ENCODE data around the gene SOWAHB. TPM values are rescaled to one million over a fixed set of nuclear protein-coding genes. Genes with fewer than 3 reads are reported as not detected.
"Not testable (repeated sequence)": the region's sequence is repeated elsewhere in the genome, so short reads cannot be mapped to it uniquely, and the experiment has no call there.

The SOWAHB gene
- total and polyA plus RNA-seq, 2 donors from 2014 or later = 3.3 to 5.0 TPM

- no peaks in the 10 kb centered on the region for H3K36me3 ChIP-seq (ENCODE audit: control insufficient read depth in 2 of 3, insufficient read depth in 3 of 3, low read length in 3 of 3)
- no peak overlapping the region for H3K27ac ChIP-seq (ENCODE audit: low read depth in 2 of 2, low read length in 2 of 2)
- H3K4me1 ChIP-seq (ENCODE audit: control insufficient read depth in 2 of 3, insufficient read depth in 2 of 3, low read depth in 1 of 3, low read length in 3 of 3) = no peaks in the 10 kb centered on the region
- no peak for FAIRE-seq
- TF ChIP-seq, protein P1, sequence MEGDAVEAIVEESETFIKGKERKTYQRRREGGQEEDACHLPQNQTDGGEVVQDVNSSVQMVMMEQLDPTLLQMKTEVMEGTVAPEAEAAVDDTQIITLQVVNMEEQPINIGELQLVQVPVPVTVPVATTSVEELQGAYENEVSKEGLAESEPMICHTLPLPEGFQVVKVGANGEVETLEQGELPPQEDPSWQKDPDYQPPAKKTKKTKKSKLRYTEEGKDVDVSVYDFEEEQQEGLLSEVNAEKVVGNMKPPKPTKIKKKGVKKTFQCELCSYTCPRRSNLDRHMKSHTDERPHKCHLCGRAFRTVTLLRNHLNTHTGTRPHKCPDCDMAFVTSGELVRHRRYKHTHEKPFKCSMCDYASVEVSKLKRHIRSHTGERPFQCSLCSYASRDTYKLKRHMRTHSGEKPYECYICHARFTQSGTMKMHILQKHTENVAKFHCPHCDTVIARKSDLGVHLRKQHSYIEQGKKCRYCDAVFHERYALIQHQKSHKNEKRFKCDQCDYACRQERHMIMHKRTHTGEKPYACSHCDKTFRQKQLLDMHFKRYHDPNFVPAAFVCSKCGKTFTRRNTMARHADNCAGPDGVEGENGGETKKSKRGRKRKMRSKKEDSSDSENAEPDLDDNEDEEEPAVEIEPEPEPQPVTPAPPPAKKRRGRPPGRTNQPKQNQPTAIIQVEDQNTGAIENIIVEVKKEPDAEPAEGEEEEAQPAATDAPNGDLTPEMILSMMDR (IDR thresholded peaks at IDR 0.05; ENCODE audit: borderline replicate concordance, extremely low read depth, insufficient read depth) = no peak
- H3K27me3 ChIP-seq (ENCODE audit: control insufficient read depth, insufficient read depth, low read length) = no peaks in the 10 kb centered on the region
- H3K4me3 ChIP-seq (ENCODE audit: low read length in 3 of 3) = no peak overlapping the region
- H3K9me3 ChIP-seq (ENCODE audit: control insufficient read depth in 2 of 3, insufficient read depth in 1 of 3, low read length in 3 of 3) = no peaks in the 10 kb centered on the region
- no peak for DNase-seq
- intact Hi-C loops (cut with DNase I) = no loop called here
- no peak overlapping the region for H3K9ac ChIP-seq (ENCODE audit: low read length in 3 of 3)
These were observed 14.8 kb downstream of the SOWAHB start for GRCh38 chr4:76883147-76883546.

- no peak overlapping the region for H3K4me3 ChIP-seq (ENCODE audit: low read length in 3 of 3)
- FAIRE-seq (no peak), DNase-seq (no peak)
- no peak overlapping the region for H3K27ac ChIP-seq (ENCODE audit: low read depth in 2 of 2, low read length in 2 of 2)
- H3K9ac ChIP-seq (ENCODE audit: low read length in 3 of 3) = no peak overlapping the region
- H3K4me1 ChIP-seq (ENCODE audit: control insufficient read depth in 2 of 3, insufficient read depth in 2 of 3, low read depth in 1 of 3, low read length in 3 of 3) = no peaks in the 10 kb centered on the region
- TF ChIP-seq, protein P1 (IDR thresholded peaks at IDR 0.05; ENCODE audit: borderline replicate concordance, extremely low read depth, insufficient read depth) = no peak
- H3K36me3 ChIP-seq (ENCODE audit: control insufficient read depth in 2 of 3, insufficient read depth in 3 of 3, low read length in 3 of 3) = no peaks in the 10 kb centered on the region
- no peaks in the 10 kb centered on the region for H3K27me3 ChIP-seq (ENCODE audit: control insufficient read depth, insufficient read depth, low read length)
- no peaks in the 10 kb centered on the region for H3K9me3 ChIP-seq (ENCODE audit: control insufficient read depth in 2 of 3, insufficient read depth in 1 of 3, low read length in 3 of 3)
- intact Hi-C loops (cut with DNase I) = no loop called here
These were observed 15.3 kb downstream of the SOWAHB start for GRCh38 chr4:76882630-76883029.

DNA sequence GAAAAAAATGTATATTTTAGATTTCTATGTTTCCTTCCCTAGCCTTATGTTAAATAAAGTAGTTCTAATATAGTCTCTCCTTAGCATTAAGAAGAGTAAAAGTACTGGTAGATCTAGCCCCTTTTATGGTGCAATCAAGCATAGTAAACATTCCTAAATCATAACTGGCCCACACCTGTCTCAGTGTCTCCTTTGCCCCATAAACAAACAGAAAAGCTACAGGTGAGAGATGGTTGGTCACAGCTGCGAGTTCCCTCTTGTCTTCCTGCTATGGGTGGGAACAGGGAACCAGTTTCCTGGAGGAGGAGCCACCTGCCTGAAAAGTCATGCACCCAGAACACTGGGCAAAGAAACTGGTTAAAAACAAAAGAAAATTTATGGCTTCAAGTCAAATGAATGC, 16.6 kb downstream of the SOWAHB start:
- no peak overlapping the region for H3K27ac ChIP-seq (ENCODE audit: low read depth in 2 of 2, low read length in 2 of 2)
- H3K4me1 ChIP-seq (ENCODE audit: control insufficient read depth in 2 of 3, insufficient read depth in 2 of 3, low read depth in 1 of 3, low read length in 3 of 3) = no peaks in the 10 kb centered on the region
- DNase-seq (no peak), FAIRE-seq (no peak)
- H3K27me3 ChIP-seq (ENCODE audit: control insufficient read depth, insufficient read depth, low read length) = no peaks in the 10 kb centered on the region
- TF ChIP-seq, protein P1 (IDR thresholded peaks at IDR 0.05; ENCODE audit: borderline replicate concordance, extremely low read depth, insufficient read depth) = no peak
- H3K4me3 ChIP-seq (ENCODE audit: low read length in 3 of 3) = no peak overlapping the region
- H3K36me3 ChIP-seq (ENCODE audit: control insufficient read depth in 2 of 3, insufficient read depth in 3 of 3, low read length in 3 of 3) = no peaks in the 10 kb centered on the region
- no peaks in the 10 kb centered on the region for H3K9me3 ChIP-seq (ENCODE audit: control insufficient read depth in 2 of 3, insufficient read depth in 1 of 3, low read length in 3 of 3)
- no peak overlapping the region for H3K9ac ChIP-seq (ENCODE audit: low read length in 3 of 3)
- intact Hi-C loops (cut with DNase I) = no loop called here

DNA sequence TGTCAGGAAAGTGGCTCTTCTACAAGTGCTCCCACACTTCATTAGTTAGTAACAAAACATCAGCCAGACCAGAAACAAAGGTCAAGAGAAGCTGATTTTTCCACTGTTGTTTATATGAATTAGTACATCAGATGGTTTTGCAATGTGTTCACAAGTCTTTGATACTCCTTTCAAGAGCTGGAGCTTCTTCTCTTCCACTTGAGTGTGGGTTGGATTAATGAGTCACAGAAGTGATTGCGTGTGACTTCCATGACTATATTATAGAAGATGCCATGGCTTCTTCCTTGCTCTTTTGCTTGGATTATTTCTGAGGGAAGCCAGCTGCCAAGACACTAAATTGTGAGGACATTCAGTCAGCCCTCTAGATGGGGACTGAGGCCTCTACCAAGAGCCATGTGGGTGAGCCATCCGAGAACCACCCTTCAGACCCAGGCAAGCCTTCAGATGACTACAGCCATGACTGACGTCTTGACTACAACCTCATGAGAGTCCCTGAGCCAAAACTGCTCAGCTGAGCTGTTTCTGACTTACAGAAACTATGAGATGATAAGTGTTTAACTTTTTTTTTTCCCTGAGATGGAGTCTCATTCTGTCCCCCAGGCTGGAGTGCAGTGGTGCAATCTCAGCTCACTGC, 18.1 kb downstream of the SOWAHB start:
- no peak for DNase-seq
- FAIRE-seq = no peak
- TF ChIP-seq, protein P1 (IDR thresholded peaks at IDR 0.05; ENCODE audit: borderline replicate concordance, extremely low read depth, insufficient read depth) = no peak
- no peak overlapping the region for H3K27ac ChIP-seq (ENCODE audit: low read depth in 2 of 2, low read length in 2 of 2)
- H3K9me3 ChIP-seq (ENCODE audit: control insufficient read depth in 2 of 3, insufficient read depth in 1 of 3, low read length in 3 of 3) = no peaks in the 10 kb centered on the region
- H3K27me3 ChIP-seq (ENCODE audit: control insufficient read depth, insufficient read depth, low read length) = no peaks in the 10 kb centered on the region
- no peak overlapping the region for H3K4me3 ChIP-seq (ENCODE audit: low read length in 3 of 3)
- H3K36me3 ChIP-seq (ENCODE audit: control insufficient read depth in 2 of 3, insufficient read depth in 3 of 3, low read length in 3 of 3) = no peaks in the 10 kb centered on the region
- H3K4me1 ChIP-seq (ENCODE audit: control insufficient read depth in 2 of 3, insufficient read depth in 2 of 3, low read depth in 1 of 3, low read length in 3 of 3) = no peaks in the 10 kb centered on the region
- no peak overlapping the region for H3K9ac ChIP-seq (ENCODE audit: low read length in 3 of 3)
- intact Hi-C loops (cut with DNase I) = no loop called here

- H3K36me3 ChIP-seq (ENCODE audit: control insufficient read depth in 2 of 3, insufficient read depth in 3 of 3, low read length in 3 of 3); H3K9me3 ChIP-seq (ENCODE audit: control insufficient read depth in 2 of 3, insufficient read depth in 1 of 3, low read length in 3 of 3); H3K27ac ChIP-seq (ENCODE audit: low read depth in 2 of 2, low read length in 2 of 2); H3K4me1 ChIP-seq (ENCODE audit: control insufficient read depth in 2 of 3, insufficient read depth in 2 of 3, low read depth in 1 of 3, low read length in 3 of 3); H3K4me3 ChIP-seq (ENCODE audit: low read length in 3 of 3); DNase-seq; intact Hi-C loops (cut with DNase I); H3K27me3 ChIP-seq (ENCODE audit: control insufficient read depth, insufficient read depth, low read length); H3K9ac ChIP-seq (ENCODE audit: low read length in 3 of 3); FAIRE-seq: not testable (repeated sequence)
These were observed 19.2 kb downstream of the SOWAHB start for GRCh38 chr4:76878641-76879165.

Data from kidney (tissue), 14 donors.